ENCODE data around the gene PRKCA. TPM values are rescaled to one million over a fixed set of nuclear protein-coding genes. Genes with fewer than 3 reads are reported as not detected.

The PRKCA gene
- total RNA-seq, 1 experiment from 2014 or later, result 20.7 TPM

DNA sequence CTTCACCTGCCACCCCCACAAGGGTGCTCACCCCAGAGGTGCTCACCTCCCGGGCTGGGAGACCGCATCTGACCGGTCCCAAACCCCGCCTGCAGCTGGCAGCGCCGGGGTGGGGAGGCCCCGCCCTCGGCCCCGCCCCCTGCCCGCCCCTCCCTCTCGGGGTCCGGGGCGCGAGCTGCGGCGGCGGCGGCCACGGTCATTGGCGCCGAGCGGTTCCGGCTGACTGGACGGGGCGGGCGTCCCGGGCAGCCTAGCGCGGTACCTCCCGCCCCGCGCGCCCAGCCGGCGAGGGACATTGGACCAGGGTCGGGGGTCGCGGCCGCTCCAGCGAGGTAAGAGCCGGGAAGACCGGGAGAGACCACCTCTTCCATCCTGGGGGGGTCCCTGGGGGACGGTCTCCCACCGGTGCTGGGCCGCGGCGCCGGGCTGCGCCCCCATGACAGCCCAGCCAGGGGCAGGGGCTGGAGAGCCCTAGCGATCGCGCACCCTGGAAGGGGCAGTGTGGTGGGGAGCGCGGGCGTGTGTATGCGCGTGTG is 532.6 kb downstream of the PRKCA start, which contains the start of gene CACNG5:
CACNG5 (plus strand) TSS at position 199 of the 536 bp plus-strand sequence. CDS start 42,216 bp downstream, outside the sequence.
- Mint-ChIP-seq H3K27ac (ENCODE audit: low read depth, unreplicated experiment) (no peak within 1 kb of the TSS), H3K9me3 (ENCODE audit: unreplicated experiment) (no peaks in the 10 kb centered on the region), H3K4me1 (ENCODE audit: insufficient read depth, unreplicated experiment) (no peaks in the 10 kb centered on the region), H3K27me3 (ENCODE audit: insufficient read depth, unreplicated experiment) (peaks cover 36% of the 10 kb centered on the region), H3K36me3 (ENCODE audit: insufficient read depth, unreplicated experiment) (no peaks in the 10 kb centered on the region), H3K4me3 (ENCODE audit: unreplicated experiment) (no peak within 1 kb of the TSS)
- CTCF ChIA-PET, result no interaction called here
- BruUV-seq (replicated peaks), result no TSS peak
- POLR2A ChIA-PET, result no interaction called here
- intact Hi-C loops (cut with micrococcal nuclease), result no loop called here
- no peak for DNase-seq (ENCODE audit: unreplicated experiment)
- TF ChIP-seq, protein P1, sequence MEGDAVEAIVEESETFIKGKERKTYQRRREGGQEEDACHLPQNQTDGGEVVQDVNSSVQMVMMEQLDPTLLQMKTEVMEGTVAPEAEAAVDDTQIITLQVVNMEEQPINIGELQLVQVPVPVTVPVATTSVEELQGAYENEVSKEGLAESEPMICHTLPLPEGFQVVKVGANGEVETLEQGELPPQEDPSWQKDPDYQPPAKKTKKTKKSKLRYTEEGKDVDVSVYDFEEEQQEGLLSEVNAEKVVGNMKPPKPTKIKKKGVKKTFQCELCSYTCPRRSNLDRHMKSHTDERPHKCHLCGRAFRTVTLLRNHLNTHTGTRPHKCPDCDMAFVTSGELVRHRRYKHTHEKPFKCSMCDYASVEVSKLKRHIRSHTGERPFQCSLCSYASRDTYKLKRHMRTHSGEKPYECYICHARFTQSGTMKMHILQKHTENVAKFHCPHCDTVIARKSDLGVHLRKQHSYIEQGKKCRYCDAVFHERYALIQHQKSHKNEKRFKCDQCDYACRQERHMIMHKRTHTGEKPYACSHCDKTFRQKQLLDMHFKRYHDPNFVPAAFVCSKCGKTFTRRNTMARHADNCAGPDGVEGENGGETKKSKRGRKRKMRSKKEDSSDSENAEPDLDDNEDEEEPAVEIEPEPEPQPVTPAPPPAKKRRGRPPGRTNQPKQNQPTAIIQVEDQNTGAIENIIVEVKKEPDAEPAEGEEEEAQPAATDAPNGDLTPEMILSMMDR (IDR thresholded peaks at IDR 0.05; ENCODE audit: unreplicated experiment), result no peak

DNA sequence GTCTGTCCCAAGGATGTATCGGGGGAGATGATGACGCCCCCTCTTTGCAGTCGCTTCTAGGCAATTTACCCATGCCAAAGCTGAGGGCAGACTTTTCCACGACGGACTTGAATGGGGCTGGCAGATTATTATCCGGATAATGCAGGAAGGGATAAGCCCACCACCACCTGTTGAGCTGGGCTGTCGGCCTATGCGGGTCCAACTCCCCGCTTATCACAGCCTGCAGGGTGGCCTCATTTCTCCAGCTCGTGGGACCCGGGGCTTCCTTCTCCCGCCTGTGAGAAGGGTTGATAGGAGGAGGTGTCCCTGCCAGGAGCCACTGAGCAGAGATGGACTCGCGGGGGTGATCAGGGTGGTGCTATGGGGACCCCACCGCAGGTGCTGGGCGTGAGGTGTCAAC is 533.1 kb downstream of the PRKCA start:
- H3K27ac Mint-ChIP-seq (ENCODE audit: low read depth, unreplicated experiment), result no peak overlapping the region
- no peak for DNase-seq (ENCODE audit: unreplicated experiment)
- peaks cover 31% of the 10 kb centered on the region for H3K27me3 Mint-ChIP-seq (ENCODE audit: insufficient read depth, unreplicated experiment)
- CTCF ChIA-PET, result no interaction called here
- no peaks in the 10 kb centered on the region for H3K36me3 Mint-ChIP-seq (ENCODE audit: insufficient read depth, unreplicated experiment)
- no TSS peak for BruUV-seq (replicated peaks)
- POLR2A ChIA-PET, result no interaction called here
- intact Hi-C loops (cut with micrococcal nuclease), result no loop called here
- no peaks in the 10 kb centered on the region for H3K4me1 Mint-ChIP-seq (ENCODE audit: insufficient read depth, unreplicated experiment)
- no peak overlapping the region for H3K4me3 Mint-ChIP-seq (ENCODE audit: unreplicated experiment)
- TF ChIP-seq, protein P1 (IDR thresholded peaks at IDR 0.05; ENCODE audit: unreplicated experiment), result no peak
- no peaks in the 10 kb centered on the region for H3K9me3 Mint-ChIP-seq (ENCODE audit: unreplicated experiment)

DNA sequence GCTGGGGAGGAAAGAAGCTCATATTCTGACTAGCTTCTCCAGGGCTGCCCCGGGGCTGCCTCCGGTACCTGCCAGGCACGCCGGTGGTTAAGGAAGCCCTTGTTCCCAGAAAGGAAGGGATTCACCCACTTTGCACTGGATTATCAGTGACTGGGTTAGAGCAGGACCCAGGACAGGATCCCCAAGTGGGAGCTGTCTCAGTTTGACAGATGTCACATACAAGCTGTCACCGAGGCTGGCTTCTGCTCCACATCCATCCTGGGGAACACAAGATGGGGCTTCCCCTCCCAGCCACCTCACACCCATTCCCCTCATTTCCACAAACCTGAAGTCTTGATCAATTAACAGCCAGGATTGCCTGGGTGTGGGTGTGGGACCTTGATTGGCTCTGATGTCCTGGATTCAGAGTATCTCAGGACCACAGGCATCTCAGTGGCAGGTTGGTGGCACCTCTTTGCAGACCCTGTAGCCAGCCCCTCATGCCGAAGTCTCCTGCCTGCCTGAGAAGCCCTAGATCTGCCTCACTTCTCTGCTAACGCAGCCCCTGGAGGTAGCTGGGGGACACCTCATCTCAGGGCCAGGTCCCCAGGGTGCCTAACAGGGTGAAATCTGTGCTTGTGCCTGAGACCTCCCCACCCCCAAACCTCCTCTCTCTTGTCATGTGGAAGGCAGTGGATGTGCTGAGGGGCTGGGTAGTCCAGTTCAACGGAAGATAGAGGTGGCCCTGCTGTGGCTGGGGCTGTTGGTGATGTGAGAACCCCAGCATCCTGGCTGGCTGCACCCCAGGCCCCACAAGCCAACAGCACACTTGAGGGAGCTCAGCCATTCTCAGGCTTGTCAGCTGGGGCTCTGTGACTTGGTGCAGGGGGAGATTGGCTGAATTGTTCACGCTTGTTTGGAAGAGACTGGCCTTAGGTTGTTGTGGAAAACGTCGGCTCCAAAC is 533.9 kb downstream of the PRKCA start:
- CTCF ChIA-PET, result interaction anchor here (1.1 kb wide), 1 partner anchor 56 kb away, joined by 6 read pairs; no protein-coding TSS in a partner anchor
- Mint-ChIP-seq H3K27ac (ENCODE audit: low read depth, unreplicated experiment) (no peak overlapping the region), H3K4me3 (ENCODE audit: unreplicated experiment) (no peak overlapping the region), H3K36me3 (ENCODE audit: insufficient read depth, unreplicated experiment) (no peaks in the 10 kb centered on the region), H3K9me3 (ENCODE audit: unreplicated experiment) (no peaks in the 10 kb centered on the region), H3K4me1 (ENCODE audit: insufficient read depth, unreplicated experiment) (no peaks in the 10 kb centered on the region), H3K27me3 (ENCODE audit: insufficient read depth, unreplicated experiment) (peaks cover 31% of the 10 kb centered on the region)
- no TSS peak for BruUV-seq (replicated peaks)
- POLR2A ChIA-PET, result no interaction called here
- no peak for DNase-seq (ENCODE audit: unreplicated experiment)
- TF ChIP-seq, protein P1 (IDR thresholded peaks at IDR 0.05; ENCODE audit: unreplicated experiment), result no peak
- intact Hi-C loops (cut with micrococcal nuclease), result no loop called here

DNA sequence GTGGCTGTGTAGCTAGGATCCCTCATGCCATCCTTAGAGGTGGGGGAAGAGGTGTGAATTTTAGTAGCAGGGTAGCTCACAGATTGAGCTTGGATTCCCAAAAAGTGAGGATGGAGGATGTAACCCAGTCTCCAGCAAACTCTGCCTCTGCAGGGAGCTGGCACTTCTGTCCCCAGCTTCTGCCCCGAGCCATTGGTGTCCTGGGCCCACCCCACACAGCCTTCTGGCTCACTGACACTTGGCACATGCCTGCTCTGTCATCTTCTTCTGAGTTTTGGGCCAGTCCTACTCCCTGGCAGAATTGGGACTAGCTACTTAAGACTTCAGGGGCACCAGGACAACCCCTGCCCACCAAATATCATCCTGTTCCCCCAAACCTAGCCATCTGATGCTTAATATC is 534.8 kb downstream of the PRKCA start:
- CTCF ChIA-PET, result interaction anchor here (0.9 to 1.1 kb wide), 2 partner anchors 55 to 109 kb away, joined by 3 to 6 read pairs; no protein-coding TSS in a partner anchor

More for the DNA sequence above, 534.8 kb downstream of the PRKCA start:
- intact Hi-C loops (cut with micrococcal nuclease), result no loop called here
- TF ChIP-seq, protein P1 (IDR thresholded peaks at IDR 0.05; ENCODE audit: unreplicated experiment), result no peak
- BruUV-seq (replicated peaks), result no TSS peak
- Mint-ChIP-seq H3K36me3 (ENCODE audit: insufficient read depth, unreplicated experiment) (no peaks in the 10 kb centered on the region), H3K4me1 (ENCODE audit: insufficient read depth, unreplicated experiment) (no peaks in the 10 kb centered on the region), H3K27me3 (ENCODE audit: insufficient read depth, unreplicated experiment) (peaks cover 26% of the 10 kb centered on the region), H3K27ac (ENCODE audit: low read depth, unreplicated experiment) (no peak overlapping the region), H3K9me3 (ENCODE audit: unreplicated experiment) (no peaks in the 10 kb centered on the region), H3K4me3 (ENCODE audit: unreplicated experiment) (no peak overlapping the region)
- no peak for DNase-seq (ENCODE audit: unreplicated experiment)
- POLR2A ChIA-PET, result no interaction called here

All from MCF 10A (cell line).